Ishikawa (cell line): Measurements from ENCODE around the gene OR2W1.

Experiments used
- CREB1 ChIP-seq: IDR thresholded peaks from 2 replicates; pipeline ENCODE4 v1.6.1; 2012; ENCODE audit warnings: low read depth
- RAD21 ChIP-seq: IDR thresholded peaks from 2 replicates; pipeline ENCODE4 v1.6.1; 2012; ENCODE audit warnings: low read depth
- TAF1 ChIP-seq: IDR thresholded peaks from 2 replicates; pipeline ENCODE4 v1.6.1; 2012; ENCODE audit warnings: low read depth, mild to moderate bottlenecking
- TCF12 ChIP-seq: IDR thresholded peaks from 2 replicates; pipeline ENCODE4 v1.6.1; 2012; ENCODE audit warnings: low read depth
- TEAD4 ChIP-seq: IDR thresholded peaks from 2 replicates; pipeline ENCODE4 v1.6.1; 2012
- USF1 ChIP-seq: IDR thresholded peaks from 2 replicates; pipeline ENCODE4 v1.6.1; 2012
- YY1 ChIP-seq: IDR thresholded peaks from 2 replicates; pipeline ENCODE4 v1.6.1; 2012; ENCODE audit warnings: low read depth

GRCh38 chr6:29081312-29081711, 36.3 kb upstream of the OR2W1 start:
- TF ChIP-seq RAD21, result no peak
- TF ChIP-seq TAF1, result no peak
- no peak for TF ChIP-seq TCF12
- no peak for TF ChIP-seq USF1
- TF ChIP-seq YY1, result no peak
- no peak for TF ChIP-seq CREB1
- TF ChIP-seq TEAD4, result no peak
